Measurements from ENCODE around the gene PRRT1. TPM values are rescaled to one million over a fixed set of nuclear protein-coding genes. Genes with fewer than 3 reads are reported as not detected.

The PRRT1 gene
- total and polyA plus RNA-seq, 12 donors, result 0.17 to 2.9 (median 0.69) TPM

- intact Hi-C loops (cut with DNase I), result no loop called here
These were observed 43.0 kb downstream of the PRRT1 start for GRCh38 chr6:32108727-32109113.

GRCh38 chr6:32108094-32108627, 43.6 kb downstream of the PRRT1 start:
- peak; percentile 56 to 74 (median 68) for ATAC-seq
- WGBS, 2 donors, result 0 to 1% methylated on average over 15 of the region's 15 CpGs

More at GRCh38 chr6:32108727-32109113, 43.0 kb downstream of the PRRT1 start:
- 26 to 32% methylated on average over 6 of the region's 6 CpGs for WGBS, 2 donors
- Histone ChIP-seq H3K9me3 (no peaks in the 10 kb centered on the region), H3K4me1 (peaks cover 33 to 92% (median 71%) of the 10 kb centered on the region in 9 donors), H3K27ac (peak overlapping the region; percentile 80 to 96 (median 90)), H3K4me3 (peak overlapping the region; percentile 34 to 82 (median 64)), H3K27me3 (peaks cover 0 to 9% (median 0%) of the 10 kb centered on the region in 7 donors), H3K36me3 (peaks cover 0 to 3% (median 0%) of the 10 kb centered on the region in 9 donors)
- DNase-seq (no peak), ATAC-seq (peak in 2 of 8 donors; percentile 1)
- TF ChIP-seq CTCF (IDR thresholded peaks at IDR 0.05), result no peak

GRCh38 chr6:32107406-32107805, 44.3 kb downstream of the PRRT1 start:
- DNase-seq, result no peak
- Histone ChIP-seq H3K4me3 (peak overlapping the region in 8 of 10 donors; percentile 57 to 82 (median 66)), H3K4me1 (peaks cover 24 to 79% (median 58%) of the 10 kb centered on the region in 9 donors), H3K36me3 (peaks cover 0 to 6% (median 0%) of the 10 kb centered on the region in 9 donors), H3K9me3 (no peaks in the 10 kb centered on the region), H3K27ac (peak overlapping the region; percentile 80 to 96 (median 90)), H3K27me3 (peaks cover 0 to 9% (median 0%) of the 10 kb centered on the region in 7 donors)
- peak in 3 of 8 donors; percentile 2 to 14 (median 10) for ATAC-seq
- no peak for TF ChIP-seq CTCF (IDR thresholded peaks at IDR 0.05)
- WGBS, 2 donors, result 70 to 75% methylated on average over 1 of the region's 1 CpG
- intact Hi-C loops (cut with DNase I), result loop anchor here in 1 of 10 donors (1.0 kb wide), 1 partner anchor 23 kb away; the partner anchor contains the start of gene FKBPL

More at GRCh38 chr6:32108094-32108627, 43.6 kb downstream of the PRRT1 start:
- Histone ChIP-seq H3K4me3 (peak overlapping the region; percentile 34 to 82 (median 64)), H3K27me3 (peaks cover 0 to 9% (median 0%) of the 10 kb centered on the region in 7 donors), H3K36me3 (peaks cover 0 to 3% (median 0%) of the 10 kb centered on the region in 9 donors), H3K4me1 (peaks cover 27 to 86% (median 65%) of the 10 kb centered on the region in 9 donors), H3K9me3 (no peaks in the 10 kb centered on the region), H3K27ac (peak overlapping the region; percentile 80 to 96 (median 90))
- no peak for TF ChIP-seq CTCF (IDR thresholded peaks at IDR 0.05)
- DNase-seq, result peak; percentile 72 to 80
- intact Hi-C loops (cut with DNase I), result no loop called here

GRCh38 chr6:32105433-32105832, 46.3 kb downstream of the PRRT1 start:
- ATAC-seq, result no peak
- 74 to 76% methylated on average over 4 of the region's 4 CpGs for WGBS, 2 donors
- H3K9me3 ChIP-seq, result no peaks in the 10 kb centered on the region
- H3K4me1 ChIP-seq, result peaks cover 14 to 59% (median 38%) of the 10 kb centered on the region in 9 donors
- H3K27ac ChIP-seq, result peak overlapping the region in 2 of 10 donors; percentile 12 to 90
- H3K4me3 ChIP-seq, result peak overlapping the region in 1 of 10 donors; percentile 5
- TF ChIP-seq CTCF (IDR thresholded peaks at IDR 0.05), result no peak
- peaks cover 0 to 22% (median 0%) of the 10 kb centered on the region in 9 donors for H3K36me3 ChIP-seq
- peaks cover 0 to 9% (median 0%) of the 10 kb centered on the region in 7 donors for H3K27me3 ChIP-seq
- intact Hi-C loops (cut with DNase I), result no loop called here
- no peak for DNase-seq
